Measurements from ENCODE around the gene ZRANB3. TPM values are rescaled to one million over a fixed set of nuclear protein-coding genes. Genes with fewer than 3 reads are reported as not detected.
"Not testable (repeated sequence)": the region's sequence is repeated elsewhere in the genome, so short reads cannot be mapped to it uniquely, and the experiment has no call there.

The ZRANB3 gene
- total and polyA plus RNA-seq, 10 of the 15 experiments (the other 5 are each of a cell fraction or from before 2014, with no cell fraction given): 5.6 to 11.4 (median 9.9) TPM

DNA sequence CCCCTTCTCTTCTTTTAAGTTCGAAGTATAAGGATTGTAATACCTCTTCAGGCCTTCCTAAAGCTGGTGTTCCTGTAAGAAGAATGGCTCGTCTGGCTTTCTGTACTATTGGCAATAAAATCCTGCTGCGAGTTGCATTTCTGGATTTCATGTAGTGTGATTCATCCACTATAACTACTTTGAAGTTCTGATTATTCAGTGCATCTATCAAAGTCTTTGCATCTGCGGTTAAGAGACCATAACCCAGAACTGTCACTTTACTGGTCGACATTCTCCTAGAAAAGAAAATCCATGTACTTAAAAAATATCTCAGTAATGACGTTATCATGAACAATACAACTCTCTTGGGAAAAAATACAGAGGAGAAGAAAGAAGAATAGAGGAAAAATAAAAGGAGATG lies 181.1 kb downstream of the ZRANB3 start:
- in situ Hi-C loops (cut with MboI): no loop called here
- 87% methylated on average over 6 of the region's 6 CpGs for WGBS (ENCODE audit: insufficient coverage, insufficient replicate concordance, low lambda C conversion rate, missing lambda C conversion rate)
- RAD21 ChIA-PET (ENCODE audit: unreplicated experiment): no interaction called here
- Histone ChIP-seq H3K4me2 (ENCODE audit: control insufficient read depth, insufficient read depth) (no peak overlapping the region), H3K27me3 (replicated peaks in 1 of 2; ENCODE audit: control insufficient read depth in 2 of 2, insufficient read depth in 2 of 2, low read length in 1 of 2) (no peaks in the 10 kb centered on the region), H3K79me2 (ENCODE audit: control insufficient read depth, insufficient read depth, low read length) (no peaks in the 10 kb centered on the region), H3K27ac (ENCODE audit: control insufficient read depth, insufficient read depth) (no peak overlapping the region), H3K4me3 (no peak overlapping the region), H2AFZ (ENCODE audit: control insufficient read depth, low read depth, low read length) (no peak overlapping the region), H3K36me3 (ENCODE audit: control insufficient read depth in 2 of 2, insufficient read depth in 2 of 2, low read length in 1 of 2) (no peaks in the 10 kb centered on the region), H4K20me1 (ENCODE audit: control insufficient read depth, insufficient read depth) (no peaks in the 10 kb centered on the region), H3K9me3 (replicated peaks; ENCODE audit: control insufficient read depth, insufficient read depth, low read length) (peaks cover 2% of the 10 kb centered on the region), H3K9ac (ENCODE audit: control insufficient read depth, insufficient read depth, low read length) (no peak overlapping the region), H3K4me1 (ENCODE audit: control insufficient read depth, insufficient read depth, low read length) (no peaks in the 10 kb centered on the region)
- POLR2A ChIA-PET: no interaction called here
- no peak for TF ChIP-seq NFYB (IDR thresholded peaks at IDR 0.05; ENCODE audit: insufficient read depth, low read depth, low read length)
- no TSS peak for BruUV-seq (replicated peaks)
- SMC1A ChIA-PET (ENCODE audit: uncharacterized antibody, unreplicated experiment): interaction anchor here (0.9 kb wide), 1 partner anchor 97 kb away, joined by 3 read pairs; no protein-coding TSS in a partner anchor
- intact Hi-C loops (cut with micrococcal nuclease; ENCODE audit: unreplicated experiment): no loop called here
- ATAC-seq (no peak), FAIRE-seq (no peak), DNase-seq (ENCODE audit: low read depth, low spot score) (no peak)
- CTCF ChIA-PET: interaction anchor here (1.5 kb wide), 1 partner anchor 346 kb away, joined by 4 read pairs; no protein-coding TSS in a partner anchor

GRCh38 chr2:135348096-135348704 lies 182.8 kb downstream of the ZRANB3 start:
- ATAC-seq; CTCF ChIA-PET; H3K9me3 ChIP-seq (replicated peaks; ENCODE audit: control insufficient read depth, insufficient read depth, low read length); H3K79me2 ChIP-seq (ENCODE audit: control insufficient read depth, insufficient read depth, low read length); H3K4me1 ChIP-seq (ENCODE audit: control insufficient read depth, insufficient read depth, low read length); in situ Hi-C loops (cut with MboI); RAD21 ChIA-PET (ENCODE audit: unreplicated experiment); intact Hi-C loops (cut with micrococcal nuclease; ENCODE audit: unreplicated experiment); H3K4me2 ChIP-seq (ENCODE audit: control insufficient read depth, insufficient read depth); FAIRE-seq; DNase-seq (ENCODE audit: low read depth, low spot score); H3K9ac ChIP-seq (ENCODE audit: control insufficient read depth, insufficient read depth, low read length); H3K4me3 ChIP-seq; H3K27me3 ChIP-seq (replicated peaks in 1 of 2; ENCODE audit: control insufficient read depth in 2 of 2, insufficient read depth in 2 of 2, low read length in 1 of 2); BruUV-seq (replicated peaks); H4K20me1 ChIP-seq (ENCODE audit: control insufficient read depth, insufficient read depth); H3K36me3 ChIP-seq (ENCODE audit: control insufficient read depth in 2 of 2, insufficient read depth in 2 of 2, low read length in 1 of 2); H2AFZ ChIP-seq (ENCODE audit: control insufficient read depth, low read depth, low read length); POLR2A ChIA-PET; H3K27ac ChIP-seq (ENCODE audit: control insufficient read depth, insufficient read depth): not testable (repeated sequence)
- SMC1A ChIA-PET (ENCODE audit: uncharacterized antibody, unreplicated experiment): interaction anchor here (1.0 kb wide), 1 partner anchor 28 kb away, joined by 3 read pairs; no protein-coding TSS in a partner anchor
- WGBS (ENCODE audit: insufficient coverage, insufficient replicate concordance, low lambda C conversion rate, missing lambda C conversion rate): 97% methylated on average over 5 of the region's 5 CpGs

All from GM12878 (cell line).